Lower leg skin (tissue), 3 donors: Measurements from ENCODE around the gene VCAM1.

Source experiments
- POLR2A ChIP-seq, 2 donors: fragments of 450-650 bp; IDR thresholded peaks; one replicate each; pipeline ENCODE4 v1.6.1; 2016 to 2017; ENCODE audit warnings: antibody characterized with exemption in 2 of 2, mild to moderate bottlenecking in 1 of 2, moderate library complexity in 1 of 2
- TF ChIP-seq, protein P1 (sequence below), 3 donors: fragments of 450-650 bp; IDR thresholded peaks; one replicate each; pipeline ENCODE4 v1.5.1; 2016; ENCODE audit warnings: antibody characterized with exemption in 3 of 3, mild to moderate bottlenecking in 3 of 3, moderate library complexity in 2 of 3

DNA sequence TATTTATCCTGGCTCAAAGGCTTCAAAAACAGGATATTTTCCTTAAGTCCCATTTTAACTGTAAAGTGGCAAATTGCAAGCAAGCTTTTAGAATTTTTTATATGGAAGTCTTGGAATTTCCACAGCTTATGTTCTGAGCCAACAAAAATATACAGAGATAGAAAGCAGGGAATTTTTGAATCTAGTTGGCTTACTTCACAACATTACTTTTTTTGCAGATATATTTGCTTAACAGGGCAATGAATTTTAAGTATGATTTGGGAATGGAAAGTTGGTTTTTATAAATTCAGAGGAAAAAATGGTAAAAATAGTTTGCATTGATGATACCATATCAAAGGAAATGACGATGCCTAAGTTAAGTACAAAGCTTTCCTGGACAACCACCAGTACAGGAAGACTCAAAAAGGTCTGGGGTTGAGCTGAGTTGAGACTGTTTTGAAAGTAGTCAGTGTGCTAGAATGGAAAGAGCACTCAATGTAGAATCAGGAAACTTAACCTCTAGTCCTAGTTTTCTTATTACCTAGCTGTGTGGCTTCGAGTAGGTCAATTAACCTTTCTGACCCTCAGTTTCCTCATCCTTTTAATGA, 11.0 kb upstream of the VCAM1 start:
- TF ChIP-seq POLR2A (IDR thresholded peaks at IDR 0.05) = no peak
- TF ChIP-seq, protein P1, sequence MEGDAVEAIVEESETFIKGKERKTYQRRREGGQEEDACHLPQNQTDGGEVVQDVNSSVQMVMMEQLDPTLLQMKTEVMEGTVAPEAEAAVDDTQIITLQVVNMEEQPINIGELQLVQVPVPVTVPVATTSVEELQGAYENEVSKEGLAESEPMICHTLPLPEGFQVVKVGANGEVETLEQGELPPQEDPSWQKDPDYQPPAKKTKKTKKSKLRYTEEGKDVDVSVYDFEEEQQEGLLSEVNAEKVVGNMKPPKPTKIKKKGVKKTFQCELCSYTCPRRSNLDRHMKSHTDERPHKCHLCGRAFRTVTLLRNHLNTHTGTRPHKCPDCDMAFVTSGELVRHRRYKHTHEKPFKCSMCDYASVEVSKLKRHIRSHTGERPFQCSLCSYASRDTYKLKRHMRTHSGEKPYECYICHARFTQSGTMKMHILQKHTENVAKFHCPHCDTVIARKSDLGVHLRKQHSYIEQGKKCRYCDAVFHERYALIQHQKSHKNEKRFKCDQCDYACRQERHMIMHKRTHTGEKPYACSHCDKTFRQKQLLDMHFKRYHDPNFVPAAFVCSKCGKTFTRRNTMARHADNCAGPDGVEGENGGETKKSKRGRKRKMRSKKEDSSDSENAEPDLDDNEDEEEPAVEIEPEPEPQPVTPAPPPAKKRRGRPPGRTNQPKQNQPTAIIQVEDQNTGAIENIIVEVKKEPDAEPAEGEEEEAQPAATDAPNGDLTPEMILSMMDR (IDR thresholded peaks at IDR 0.05) = no peak
